ENCODE results near the gene PRRT1B. TPM values are rescaled to one million over a fixed set of nuclear protein-coding genes. Genes with fewer than 3 reads are reported as not detected.

Gene PRRT1B
- total and polyA plus RNA-seq, 4 donors, result 0.19 to 1.1 (median 0.28) TPM; not detected in 1

DNA sequence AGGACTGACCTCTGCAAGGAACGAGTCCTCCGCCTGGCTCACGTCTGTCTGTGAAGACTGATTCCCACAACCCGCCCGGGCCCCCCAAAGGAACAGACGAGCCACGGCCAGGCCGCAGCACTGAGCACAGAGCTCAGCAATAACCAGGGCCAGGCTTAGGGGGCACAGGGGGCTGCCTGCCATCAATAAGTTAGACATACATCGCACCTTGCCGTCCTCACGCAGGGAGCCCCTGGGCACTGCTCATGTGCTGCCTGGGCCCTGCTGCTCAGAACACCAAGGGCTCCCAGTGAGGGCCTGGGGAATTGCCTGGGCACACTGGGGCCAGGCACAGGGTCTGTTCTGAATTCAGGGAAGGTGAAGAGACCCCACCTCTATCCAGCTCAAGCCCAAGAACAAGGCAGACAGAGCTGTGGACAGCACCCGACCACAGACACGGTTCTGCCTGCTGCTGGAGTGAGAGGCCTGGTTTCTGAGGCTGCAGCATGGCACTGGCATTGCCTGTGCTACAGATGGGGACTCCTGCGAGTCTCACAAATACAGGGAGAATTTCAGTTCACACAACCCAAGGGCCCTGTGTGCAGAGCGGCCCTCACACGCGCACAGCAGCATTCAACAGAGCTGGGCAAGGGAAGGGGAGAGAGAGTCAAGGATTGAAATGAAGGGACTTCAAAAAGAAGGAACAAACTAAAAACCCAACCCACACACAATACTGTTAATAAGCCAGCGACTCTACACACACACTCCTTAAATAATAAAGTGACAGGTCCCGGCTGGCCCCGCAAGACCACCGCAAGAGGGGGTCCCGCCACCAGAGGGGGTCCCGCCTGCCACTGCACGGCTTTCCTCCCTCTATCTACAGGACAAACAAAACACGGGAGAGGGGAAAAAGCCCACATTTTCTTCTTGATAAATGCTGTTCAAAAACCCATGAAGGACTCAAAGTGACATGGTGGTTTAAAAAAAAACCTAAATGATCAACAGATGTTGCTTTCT is 32.0 kb downstream of the PRRT1B start:
- no peak overlapping the region for H3K4me3 ChIP-seq (ENCODE audit: low read depth, low read length)
- no peaks in the 10 kb centered on the region for H3K9me3 ChIP-seq (ENCODE audit: control insufficient read depth, insufficient read depth, low read length)
- H3K27ac ChIP-seq (ENCODE audit: low read depth, low read length), result no peak overlapping the region
- WGBS (ENCODE audit: insufficient coverage), result 90% methylated on average over 13 of the region's 25 CpGs
- peaks cover 80% of the 10 kb centered on the region for H3K36me3 ChIP-seq (ENCODE audit: control insufficient read depth, insufficient read depth, low read length)
- peak in 1 of 6 donors; percentile 18 for DNase-seq (ENCODE audit: low read depth in 4 of 6, low spot score in 6 of 6)
- H3K27me3 ChIP-seq (ENCODE audit: control insufficient read depth, insufficient read depth, low read length), result no peaks in the 10 kb centered on the region
- H3K4me1 ChIP-seq (ENCODE audit: control insufficient read depth, insufficient read depth, low read length), result peaks cover 30% of the 10 kb centered on the region

DNA sequence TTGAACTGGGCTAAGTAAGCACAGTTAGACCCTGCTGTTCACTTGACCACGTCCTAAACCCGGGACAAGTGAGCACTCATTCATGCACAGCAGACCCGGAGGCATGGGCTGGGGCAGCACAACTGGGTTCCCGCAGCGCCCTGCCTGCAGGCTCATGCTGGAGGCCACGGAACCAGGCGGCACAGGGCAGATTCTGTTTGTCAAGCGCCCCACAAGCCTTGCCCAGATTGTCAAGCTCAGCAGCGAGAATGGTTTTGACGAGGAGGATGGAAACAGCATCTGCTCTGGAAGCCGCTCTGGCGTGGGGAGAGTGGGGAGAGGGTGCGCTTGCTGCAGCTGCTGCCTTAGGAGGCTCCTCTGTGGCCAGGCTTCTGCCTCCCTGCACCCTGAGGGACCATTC is 32.7 kb downstream of the PRRT1B start:
- 51% methylated on average over 13 of the region's 13 CpGs for WGBS (ENCODE audit: insufficient coverage)
- peaks cover 30% of the 10 kb centered on the region for H3K4me1 ChIP-seq (ENCODE audit: control insufficient read depth, insufficient read depth, low read length)
- no peaks in the 10 kb centered on the region for H3K27me3 ChIP-seq (ENCODE audit: control insufficient read depth, insufficient read depth, low read length)
- no peak overlapping the region for H3K27ac ChIP-seq (ENCODE audit: low read depth, low read length)
- peaks cover 84% of the 10 kb centered on the region for H3K36me3 ChIP-seq (ENCODE audit: control insufficient read depth, insufficient read depth, low read length)
- H3K9me3 ChIP-seq (ENCODE audit: control insufficient read depth, insufficient read depth, low read length), result no peaks in the 10 kb centered on the region
- peak in 2 of 6 donors; percentile 13 to 82 for DNase-seq (ENCODE audit: low read depth in 4 of 6, low spot score in 6 of 6)
- no peak overlapping the region for H3K4me3 ChIP-seq (ENCODE audit: low read depth, low read length)

DNA sequence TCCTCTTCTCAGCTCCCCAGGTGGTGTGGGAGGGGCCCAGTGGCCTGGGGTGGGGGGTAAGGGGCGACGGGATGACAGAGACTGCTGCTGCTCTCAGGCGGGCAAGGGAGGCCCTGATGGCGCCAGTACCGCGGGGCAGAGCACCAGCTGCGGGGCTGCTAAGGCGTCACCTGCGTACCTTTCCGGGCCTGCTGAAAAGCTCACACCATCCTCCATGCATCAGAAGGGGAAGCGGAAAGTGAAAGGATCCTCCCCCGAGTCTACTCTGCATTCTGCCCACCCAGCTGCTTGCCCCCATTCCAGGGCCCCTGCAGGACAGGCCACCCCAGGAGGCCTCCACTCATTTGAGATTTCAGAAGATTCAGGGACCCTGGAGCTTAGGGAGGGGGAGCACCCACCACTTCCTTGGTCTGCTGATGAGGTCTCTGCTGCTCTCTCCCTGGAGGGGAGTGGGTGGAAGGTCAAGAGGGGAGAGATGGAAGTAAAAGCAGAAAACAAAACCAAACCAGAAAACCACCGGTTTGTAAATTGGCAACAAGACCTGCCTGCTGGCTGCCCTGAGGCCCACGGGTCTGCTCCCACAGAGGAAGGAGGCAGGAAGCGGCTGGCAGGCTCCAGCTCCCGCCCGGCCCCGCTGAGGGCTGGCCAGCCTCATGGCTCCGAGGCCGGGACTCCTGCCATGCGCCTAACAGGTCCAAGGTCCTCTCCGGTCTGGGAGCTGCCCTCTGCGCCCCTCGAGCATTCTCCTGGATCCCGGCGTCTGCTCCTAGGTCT is 33.6 kb downstream of the PRRT1B start:
- H3K9me3 ChIP-seq (ENCODE audit: control insufficient read depth, insufficient read depth, low read length), result no peaks in the 10 kb centered on the region
- peak in 1 of 6 donors; percentile 46 for DNase-seq (ENCODE audit: low read depth in 4 of 6, low spot score in 6 of 6)
- H3K27ac ChIP-seq (ENCODE audit: low read depth, low read length), result no peak overlapping the region
- H3K4me1 ChIP-seq (ENCODE audit: control insufficient read depth, insufficient read depth, low read length), result peaks cover 30% of the 10 kb centered on the region
- H3K27me3 ChIP-seq (ENCODE audit: control insufficient read depth, insufficient read depth, low read length), result no peaks in the 10 kb centered on the region
- peaks cover 88% of the 10 kb centered on the region for H3K36me3 ChIP-seq (ENCODE audit: control insufficient read depth, insufficient read depth, low read length)
- WGBS (ENCODE audit: insufficient coverage), result 69% methylated on average over 22 of the region's 26 CpGs
- no peak overlapping the region for H3K4me3 ChIP-seq (ENCODE audit: low read depth, low read length)

DNA sequence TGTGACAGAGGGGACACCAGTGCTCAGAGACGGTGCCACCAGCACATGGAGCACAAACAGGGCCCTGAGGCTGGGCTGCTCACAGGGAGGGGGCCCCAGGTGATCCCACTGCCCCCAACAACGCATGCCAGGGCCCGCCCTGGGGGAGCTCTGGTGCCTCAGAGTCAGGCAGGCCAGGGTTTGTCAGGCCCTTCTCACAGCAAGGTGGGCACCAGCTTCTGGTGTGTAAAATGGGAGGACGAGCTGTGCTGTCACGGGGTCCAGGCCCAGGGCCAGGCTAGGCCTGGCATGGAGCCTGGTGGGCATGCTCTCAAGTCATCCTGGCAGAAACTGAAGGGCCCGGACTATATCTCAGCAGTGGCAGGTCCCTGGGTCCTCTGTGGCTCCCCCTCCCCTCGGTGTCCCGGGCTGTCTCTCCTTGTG is 34.5 kb downstream of the PRRT1B start:
- no peaks in the 10 kb centered on the region for H3K9me3 ChIP-seq (ENCODE audit: control insufficient read depth, insufficient read depth, low read length)
- H3K27me3 ChIP-seq (ENCODE audit: control insufficient read depth, insufficient read depth, low read length), result no peaks in the 10 kb centered on the region
- peak overlapping the region; percentile 40 for H3K27ac ChIP-seq (ENCODE audit: low read depth, low read length)
- no peak overlapping the region for H3K4me3 ChIP-seq (ENCODE audit: low read depth, low read length)
- DNase-seq (ENCODE audit: low read depth in 4 of 6, low spot score in 6 of 6), result peak; percentile 17 to 87 (median 42)
- WGBS (ENCODE audit: insufficient coverage), result 55% methylated on average over 8 of the region's 8 CpGs
- peaks cover 30% of the 10 kb centered on the region for H3K4me1 ChIP-seq (ENCODE audit: control insufficient read depth, insufficient read depth, low read length)
- H3K36me3 ChIP-seq (ENCODE audit: control insufficient read depth, insufficient read depth, low read length), result peaks cover 97% of the 10 kb centered on the region

DNA sequence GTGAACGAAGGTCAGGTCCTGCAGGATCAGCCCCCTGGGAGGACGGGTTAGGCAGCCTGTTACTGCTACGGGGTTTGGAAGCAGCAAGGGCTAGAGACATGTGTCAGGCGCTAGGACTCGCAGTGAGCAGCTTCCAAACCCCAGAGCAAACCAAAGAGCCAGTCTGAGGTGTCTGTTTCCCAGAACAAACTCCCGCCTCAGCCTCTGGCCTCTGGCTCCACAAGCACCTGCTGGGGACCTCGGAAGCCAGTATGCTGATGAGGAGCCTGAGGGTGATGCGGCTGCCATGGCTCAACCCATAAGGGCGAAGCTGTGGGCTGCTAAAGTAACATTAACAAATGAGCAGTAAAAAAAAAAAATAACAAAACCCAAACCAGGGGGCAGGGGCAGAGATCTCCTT is 35.0 kb downstream of the PRRT1B start:
- no peak overlapping the region for H3K27ac ChIP-seq (ENCODE audit: low read depth, low read length)
- 82% methylated on average over 7 of the region's 9 CpGs for WGBS (ENCODE audit: insufficient coverage)
- DNase-seq (ENCODE audit: low read depth in 4 of 6, low spot score in 6 of 6), result no peak
- peaks cover 98% of the 10 kb centered on the region for H3K36me3 ChIP-seq (ENCODE audit: control insufficient read depth, insufficient read depth, low read length)
- H3K4me1 ChIP-seq (ENCODE audit: control insufficient read depth, insufficient read depth, low read length), result peaks cover 30% of the 10 kb centered on the region
- H3K4me3 ChIP-seq (ENCODE audit: low read depth, low read length), result no peak overlapping the region
- H3K27me3 ChIP-seq (ENCODE audit: control insufficient read depth, insufficient read depth, low read length), result no peaks in the 10 kb centered on the region
- H3K9me3 ChIP-seq (ENCODE audit: control insufficient read depth, insufficient read depth, low read length), result no peaks in the 10 kb centered on the region

DNA sequence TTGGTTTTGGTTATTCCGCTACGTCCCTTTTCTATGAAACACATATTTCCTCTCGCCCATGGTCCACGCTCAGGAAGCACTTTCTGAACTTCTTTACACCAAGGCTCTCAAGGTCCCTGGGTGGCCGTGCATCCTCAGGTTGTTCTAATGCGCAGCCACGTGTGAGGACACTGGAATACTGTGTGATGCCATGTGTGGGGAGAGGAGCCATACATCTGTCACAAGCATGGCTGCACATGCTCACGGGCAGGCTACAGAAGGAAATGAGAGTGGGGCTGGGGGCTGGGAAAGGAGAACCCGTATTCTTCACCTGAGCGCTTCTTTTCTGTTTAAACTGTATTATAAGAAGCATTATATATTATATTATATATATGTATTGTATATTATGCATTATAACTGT is 36.7 kb downstream of the PRRT1B start:
- Histone ChIP-seq H3K36me3 (ENCODE audit: control insufficient read depth, insufficient read depth, low read length) (peaks cover 94% of the 10 kb centered on the region), H3K9me3 (ENCODE audit: control insufficient read depth, insufficient read depth, low read length) (no peaks in the 10 kb centered on the region), H3K27ac (ENCODE audit: low read depth, low read length) (no peak overlapping the region), H3K4me1 (ENCODE audit: control insufficient read depth, insufficient read depth, low read length) (peaks cover 30% of the 10 kb centered on the region), H3K4me3 (ENCODE audit: low read depth, low read length) (no peak overlapping the region), H3K27me3 (ENCODE audit: control insufficient read depth, insufficient read depth, low read length) (no peaks in the 10 kb centered on the region)
- no peak for DNase-seq (ENCODE audit: low read depth in 4 of 6, low spot score in 6 of 6)
- WGBS (ENCODE audit: insufficient coverage), result 98% methylated on average over 6 of the region's 10 CpGs

DNA sequence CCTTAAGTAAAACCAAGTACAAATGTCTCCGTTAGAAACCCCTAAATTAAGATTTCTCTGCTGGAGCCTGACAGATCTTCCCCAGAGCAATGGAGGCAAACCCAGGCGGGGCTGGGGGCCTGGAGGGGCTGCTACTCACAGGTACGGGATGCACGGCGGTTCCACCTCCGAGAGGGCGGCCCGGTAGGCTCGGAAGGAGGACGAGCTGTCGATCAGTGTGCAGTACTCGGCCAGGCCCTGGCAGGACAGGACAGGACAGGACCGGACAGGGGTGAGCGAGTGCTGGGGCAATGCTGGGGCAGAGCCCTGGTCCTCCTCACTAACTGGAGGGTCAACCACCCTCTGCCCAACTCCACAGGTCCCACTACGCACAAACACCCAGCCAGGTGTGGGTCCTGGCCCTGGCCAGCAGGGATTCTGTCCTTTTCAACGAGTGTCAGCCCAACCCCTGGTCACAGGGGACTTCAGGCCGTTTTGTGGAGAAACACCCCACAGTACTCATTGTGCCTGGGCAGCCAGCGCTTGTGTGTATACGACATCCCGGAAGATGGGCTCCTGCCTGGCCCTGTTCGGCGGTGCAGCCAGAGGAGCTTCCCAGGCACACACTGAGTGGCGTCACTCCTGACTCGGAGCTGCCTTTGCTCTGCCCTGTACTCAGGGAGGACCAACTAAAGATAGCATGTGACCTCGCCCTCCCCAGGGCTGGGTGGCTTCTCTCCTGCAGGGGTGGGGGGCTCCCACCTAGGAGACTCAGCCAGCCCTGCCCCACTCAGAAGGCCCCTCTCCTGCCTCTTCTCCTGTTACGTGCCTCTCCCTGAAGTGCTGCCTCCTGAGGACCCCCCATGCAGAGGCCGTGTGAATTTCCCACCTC is 37.4 kb downstream of the PRRT1B start:
- no peak overlapping the region for H3K27ac ChIP-seq (ENCODE audit: low read depth, low read length)
- H3K9me3 ChIP-seq (ENCODE audit: control insufficient read depth, insufficient read depth, low read length), result no peaks in the 10 kb centered on the region
- no peaks in the 10 kb centered on the region for H3K27me3 ChIP-seq (ENCODE audit: control insufficient read depth, insufficient read depth, low read length)
- DNase-seq (ENCODE audit: low read depth in 4 of 6, low spot score in 6 of 6), result no peak
- H3K4me3 ChIP-seq (ENCODE audit: low read depth, low read length), result no peak overlapping the region
- peaks cover 94% of the 10 kb centered on the region for H3K36me3 ChIP-seq (ENCODE audit: control insufficient read depth, insufficient read depth, low read length)
- WGBS (ENCODE audit: insufficient coverage), result 95% methylated on average over 26 of the region's 27 CpGs
- H3K4me1 ChIP-seq (ENCODE audit: control insufficient read depth, insufficient read depth, low read length), result peaks cover 30% of the 10 kb centered on the region

DNA sequence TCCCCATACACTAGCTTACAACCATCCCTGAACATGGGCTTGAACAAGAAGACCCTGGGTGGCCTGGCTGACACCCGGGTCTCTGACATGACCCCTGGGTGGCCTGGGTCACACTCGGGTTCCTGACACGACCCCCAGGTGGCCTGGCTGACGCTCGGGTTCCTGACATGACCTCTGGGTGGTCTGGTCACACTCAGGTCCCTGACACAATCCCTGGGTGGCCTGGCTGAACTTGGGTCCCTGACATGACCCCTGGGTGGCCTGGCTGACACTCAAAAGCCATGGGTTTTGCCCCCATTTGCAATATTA is 38.0 kb downstream of the PRRT1B start:
- H3K9me3 ChIP-seq (ENCODE audit: control insufficient read depth, insufficient read depth, low read length), result no peaks in the 10 kb centered on the region
- no peaks in the 10 kb centered on the region for H3K27me3 ChIP-seq (ENCODE audit: control insufficient read depth, insufficient read depth, low read length)
- no peak overlapping the region for H3K4me3 ChIP-seq (ENCODE audit: low read depth, low read length)
- H3K27ac ChIP-seq (ENCODE audit: low read depth, low read length), result no peak overlapping the region
- DNase-seq (ENCODE audit: low read depth in 4 of 6, low spot score in 6 of 6), result no peak
- H3K4me1 ChIP-seq (ENCODE audit: control insufficient read depth, insufficient read depth, low read length), result peaks cover 25% of the 10 kb centered on the region
- 76% methylated on average over 5 of the region's 5 CpGs for WGBS (ENCODE audit: insufficient coverage)
- peaks cover 94% of the 10 kb centered on the region for H3K36me3 ChIP-seq (ENCODE audit: control insufficient read depth, insufficient read depth, low read length)
